ENCODE measurements around the gene NUP98.

The NUP98 gene

DNA sequence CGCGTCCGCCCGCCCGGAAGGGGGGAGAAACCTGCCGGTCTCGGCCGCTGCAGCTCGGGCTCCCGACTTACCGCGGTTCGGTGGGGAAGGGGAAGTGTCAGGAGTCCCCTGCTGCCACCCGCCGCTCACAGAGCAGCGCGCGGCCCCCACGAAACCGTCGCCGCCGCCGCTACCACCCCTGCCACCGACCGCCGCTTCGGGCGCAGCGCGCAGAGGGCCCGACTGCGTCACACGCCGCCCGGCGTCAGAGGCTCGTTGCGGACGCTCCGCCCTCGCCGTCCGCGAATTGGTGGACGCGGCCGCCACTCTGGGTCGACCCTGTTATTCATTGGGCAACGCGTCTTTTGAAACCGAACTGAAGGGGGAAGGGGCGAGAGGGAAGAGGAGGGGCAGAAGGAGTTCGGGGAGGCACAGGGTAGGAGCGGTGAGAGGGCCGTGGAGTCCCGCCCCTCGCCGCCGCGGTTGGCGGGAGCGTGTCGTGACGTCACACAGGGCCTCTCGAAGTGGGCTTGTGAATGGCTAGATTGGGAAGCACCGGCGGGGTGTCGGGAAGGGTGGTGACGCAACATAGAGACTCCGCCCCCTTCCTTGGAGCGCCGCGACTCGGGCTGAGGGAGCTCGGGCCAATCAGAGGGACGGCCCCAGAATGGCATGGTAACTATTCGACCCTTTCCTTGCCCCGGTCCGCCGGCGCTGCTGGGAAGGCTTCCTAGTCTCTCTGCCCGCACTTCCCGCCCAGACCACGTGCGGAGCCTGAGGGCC is at the start of gene NUP98:
NUP98 (minus strand) TSS at position 226 of the 762 bp plus-strand sequence. CDS start 15,437 bp downstream, outside the sequence.
- Mint-ChIP-seq H3K4me1 (peaks cover 41% of the 10 kb centered on the region), H3K27ac (peak within 1 kb of the TSS; percentile 97), H3K9me3 (no peaks in the 10 kb centered on the region), H3K36me3 (peaks cover 50% of the 10 kb centered on the region), H3K4me3 (peak within 1 kb of the TSS; percentile 90)
- peak; percentile 98 to 99 for DNase-seq (ENCODE audit: low spot score in 2 of 2)
- peak; percentile 97 for ATAC-seq

DNA sequence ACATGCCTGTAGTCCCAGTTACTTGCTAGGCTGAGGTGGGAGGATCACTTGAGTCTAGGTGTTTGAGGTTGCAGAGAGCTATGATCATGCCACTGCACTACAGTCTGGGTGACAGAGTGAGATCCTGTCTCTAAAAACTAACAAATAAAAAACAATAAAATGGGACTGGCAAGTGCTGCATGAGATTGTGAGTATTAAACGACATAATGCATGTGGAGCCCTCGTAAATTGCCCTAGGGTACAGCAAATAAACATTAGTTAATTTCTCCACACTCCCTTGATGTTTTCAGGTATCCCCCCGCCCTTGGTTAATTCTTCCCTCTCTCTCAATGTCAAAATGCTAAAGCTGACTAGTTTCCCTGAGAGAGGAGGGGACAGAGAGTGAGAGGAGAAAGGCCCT is 48.3 kb upstream of the NUP98 start:
- no peak for ATAC-seq

DNA sequence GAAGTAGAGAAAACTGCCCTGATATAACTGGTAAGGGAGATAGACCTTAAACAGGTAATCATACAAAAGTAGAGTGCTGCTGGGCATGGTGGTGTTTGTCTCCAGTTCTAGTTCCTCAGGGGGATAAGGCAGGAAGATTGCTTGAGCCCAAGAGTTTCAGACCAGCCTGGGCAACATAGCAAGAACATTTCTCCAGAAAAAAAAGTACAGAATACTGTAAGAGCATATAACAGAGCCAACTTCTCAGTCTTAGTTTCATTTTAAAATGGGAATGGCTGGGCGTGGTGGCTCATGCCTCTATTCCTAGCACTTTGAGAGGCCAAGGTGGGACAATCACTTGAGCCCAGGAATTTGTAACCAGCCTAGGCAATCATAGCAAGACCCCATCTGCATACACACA is 47.9 kb upstream of the NUP98 start:
- Mint-ChIP-seq H3K4me1 (peaks cover 7% of the 10 kb centered on the region), H3K4me3 (no peak overlapping the region), H3K36me3 (peaks cover 8% of the 10 kb centered on the region), H3K9me3 (no peaks in the 10 kb centered on the region), H3K27ac (no peak overlapping the region)
- DNase-seq (ENCODE audit: low spot score in 2 of 2) (no peak), ATAC-seq (no peak)

More for the DNA sequence above, 48.3 kb upstream of the NUP98 start:
- Mint-ChIP-seq H3K27ac (no peak overlapping the region), H3K4me3 (no peak overlapping the region), H3K9me3 (no peaks in the 10 kb centered on the region), H3K4me1 (peaks cover 7% of the 10 kb centered on the region), H3K36me3 (peaks cover 8% of the 10 kb centered on the region)
- DNase-seq (ENCODE audit: low spot score in 2 of 2) = no peak

DNA sequence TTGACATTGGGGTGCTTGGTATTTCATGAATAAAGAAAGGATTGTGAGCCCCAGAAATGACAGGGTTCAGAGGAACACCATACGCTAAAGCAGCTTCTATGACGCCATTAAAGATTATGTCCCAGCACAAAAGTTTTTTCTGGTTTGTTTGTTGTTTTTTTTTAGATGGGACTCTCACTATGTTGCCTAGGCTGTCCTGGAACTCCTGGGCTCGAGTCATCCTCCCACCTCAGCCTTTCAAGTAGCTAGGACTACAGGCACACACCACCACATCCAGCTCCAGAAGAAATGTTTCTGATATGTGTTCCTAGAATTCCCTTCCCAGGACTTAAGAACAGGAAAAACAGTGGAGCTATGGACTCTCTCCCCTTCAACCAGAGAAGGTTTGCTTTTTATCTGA is 46.0 kb upstream of the NUP98 start:
- no peaks in the 10 kb centered on the region for H3K9me3 Mint-ChIP-seq
- H3K36me3 Mint-ChIP-seq = peaks cover 21% of the 10 kb centered on the region
- peaks cover 17% of the 10 kb centered on the region for H3K4me1 Mint-ChIP-seq
- no peak overlapping the region for H3K4me3 Mint-ChIP-seq
- DNase-seq (ENCODE audit: low spot score in 2 of 2) (no peak), ATAC-seq (no peak)
- no peak overlapping the region for H3K27ac Mint-ChIP-seq

DNA sequence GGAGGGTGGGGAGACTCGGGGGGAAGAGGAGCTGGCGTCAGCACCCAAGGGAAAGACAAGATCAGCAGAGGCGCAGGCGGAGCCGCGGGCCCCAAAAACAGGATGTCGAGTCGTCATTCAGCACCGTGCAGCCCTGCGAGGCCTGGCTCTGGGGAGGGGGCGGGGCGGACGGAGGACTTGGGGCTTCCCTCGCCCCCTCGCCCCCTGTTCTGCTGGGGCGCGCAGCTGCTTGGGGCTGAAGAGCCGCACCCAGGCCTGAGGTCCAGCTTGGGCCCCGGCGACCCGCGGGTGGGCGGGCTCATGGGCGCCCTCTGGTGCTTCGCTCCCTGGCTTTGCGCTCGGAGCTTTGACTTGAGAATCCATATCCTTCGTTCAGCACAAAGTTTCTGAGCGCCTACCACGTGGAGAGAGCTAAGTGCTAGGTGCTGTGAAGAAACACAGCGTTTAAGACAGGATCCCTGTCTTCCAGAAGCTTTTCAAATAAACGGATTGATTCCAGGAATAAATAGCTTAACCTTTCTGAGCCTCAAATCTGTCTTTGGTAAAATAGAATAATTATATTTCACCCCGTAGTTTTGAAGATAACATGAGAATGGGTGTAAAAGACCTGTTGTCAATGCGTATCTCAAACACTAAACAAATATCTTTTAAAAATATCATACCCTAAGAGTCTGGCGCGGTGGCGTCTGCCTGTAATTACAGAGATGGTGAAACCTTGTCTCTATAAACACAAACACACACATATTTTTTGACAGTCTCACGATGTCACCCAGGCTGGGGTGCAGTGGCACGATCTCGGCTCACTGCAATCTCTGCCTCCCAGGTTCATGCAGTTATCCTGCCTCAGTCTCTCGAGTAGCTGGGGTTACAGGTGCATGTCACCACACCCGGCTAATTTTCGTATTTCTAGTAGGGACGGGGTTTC is 44.3 kb upstream of the NUP98 start:
- ATAC-seq = peak; percentile 56

DNA sequence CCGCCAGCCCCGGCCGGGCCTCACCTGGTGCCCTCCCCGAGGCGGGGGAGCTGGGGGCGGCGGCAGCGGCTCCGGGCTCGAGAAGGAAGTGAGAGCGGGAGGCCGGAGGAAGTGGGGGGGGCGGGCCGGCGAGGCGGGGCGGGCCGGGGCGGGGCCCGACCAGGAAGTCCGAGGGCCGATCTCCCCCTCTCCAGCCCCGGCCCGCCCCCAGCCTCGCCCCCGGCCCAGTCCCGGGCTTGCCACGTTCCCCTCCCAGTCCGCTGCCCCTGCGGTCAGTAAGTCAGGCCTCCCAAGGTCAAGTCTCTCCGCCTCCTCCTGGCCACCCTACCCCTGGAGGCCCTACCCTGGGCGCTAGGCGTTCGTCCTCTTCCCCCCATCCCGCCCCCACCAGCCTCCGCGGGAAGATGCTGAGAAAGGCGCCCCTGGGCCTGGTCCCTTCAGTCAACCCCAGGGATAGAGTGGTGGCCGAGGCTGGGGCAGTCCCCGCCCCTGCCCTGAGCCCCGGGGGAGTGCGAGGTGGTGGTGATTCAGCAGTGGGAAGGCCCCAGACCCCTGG is 43.6 kb upstream of the NUP98 start, which contains the start of gene RHOG:
RHOG (minus strand) TSS at position 90 of the 556 bp plus-strand sequence. CDS start 12,821 bp downstream, outside the sequence.
- H3K27ac Mint-ChIP-seq = peak within 1 kb of the TSS; percentile 93
- peaks cover 39% of the 10 kb centered on the region for H3K4me1 Mint-ChIP-seq
- H3K36me3 Mint-ChIP-seq = peaks cover 42% of the 10 kb centered on the region
- H3K4me3 Mint-ChIP-seq = peak within 1 kb of the TSS; percentile 82
- ATAC-seq (peak; percentile 91), DNase-seq (ENCODE audit: low spot score in 2 of 2) (no peak)
- no peaks in the 10 kb centered on the region for H3K9me3 Mint-ChIP-seq

More for the DNA sequence above, 44.3 kb upstream of the NUP98 start:
- Mint-ChIP-seq H3K4me3 (peak overlapping the region; percentile 82), H3K36me3 (peaks cover 35% of the 10 kb centered on the region), H3K9me3 (no peaks in the 10 kb centered on the region), H3K4me1 (peaks cover 32% of the 10 kb centered on the region), H3K27ac (peak overlapping the region; percentile 93)
- peak; percentile 79 to 95 for DNase-seq (ENCODE audit: low spot score in 2 of 2)

DNA sequence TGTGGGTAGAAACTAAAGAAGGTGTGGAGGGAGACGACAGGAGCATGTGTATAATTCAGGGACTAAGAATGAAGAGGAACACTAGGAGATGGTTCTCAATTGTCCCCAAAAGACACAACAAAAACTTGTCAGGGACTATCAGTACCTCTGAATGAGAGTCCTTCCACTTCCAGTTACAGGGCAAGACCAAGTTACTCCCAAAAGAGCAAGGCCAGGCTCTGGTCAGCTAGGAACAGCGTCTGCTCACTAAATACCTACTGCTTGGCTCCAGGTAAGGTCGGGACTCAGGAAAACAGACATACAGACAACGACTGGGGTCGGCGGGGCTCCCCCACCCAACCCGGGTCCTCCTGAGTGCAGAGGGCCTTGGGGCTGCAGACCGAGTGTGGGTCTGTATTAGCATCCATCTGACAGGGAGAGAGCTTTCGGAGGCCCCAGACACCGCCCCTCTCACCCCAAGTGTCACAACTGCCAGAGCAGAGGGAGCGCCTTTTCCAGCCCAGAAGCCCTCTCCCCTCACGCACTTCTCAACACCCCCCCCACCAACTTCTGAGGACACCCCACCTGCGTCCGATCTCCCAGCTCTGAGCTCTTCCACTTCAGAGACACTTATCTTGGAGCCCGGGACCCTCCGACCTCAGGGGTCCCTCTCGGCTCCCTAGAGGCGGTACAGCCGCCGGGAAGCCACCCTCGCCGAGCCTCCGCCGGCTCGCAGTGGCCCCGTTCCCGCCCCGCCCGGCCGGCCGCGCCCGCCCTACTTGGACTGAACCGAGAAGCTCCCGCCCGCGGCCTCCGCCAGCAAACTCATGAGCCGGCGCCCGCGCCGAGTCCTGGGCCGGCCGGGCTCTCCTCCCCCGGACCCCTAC is 42.9 kb upstream of the NUP98 start:
- H3K4me1 Mint-ChIP-seq = peaks cover 46% of the 10 kb centered on the region
- H3K36me3 Mint-ChIP-seq = peaks cover 49% of the 10 kb centered on the region
- no peak for ATAC-seq
- peak overlapping the region; percentile 93 for H3K27ac Mint-ChIP-seq
- H3K9me3 Mint-ChIP-seq = no peaks in the 10 kb centered on the region
- H3K4me3 Mint-ChIP-seq = peak overlapping the region; percentile 82
- DNase-seq (ENCODE audit: low spot score in 2 of 2) = peak in 1 of 2 donors; percentile 69

DNA sequence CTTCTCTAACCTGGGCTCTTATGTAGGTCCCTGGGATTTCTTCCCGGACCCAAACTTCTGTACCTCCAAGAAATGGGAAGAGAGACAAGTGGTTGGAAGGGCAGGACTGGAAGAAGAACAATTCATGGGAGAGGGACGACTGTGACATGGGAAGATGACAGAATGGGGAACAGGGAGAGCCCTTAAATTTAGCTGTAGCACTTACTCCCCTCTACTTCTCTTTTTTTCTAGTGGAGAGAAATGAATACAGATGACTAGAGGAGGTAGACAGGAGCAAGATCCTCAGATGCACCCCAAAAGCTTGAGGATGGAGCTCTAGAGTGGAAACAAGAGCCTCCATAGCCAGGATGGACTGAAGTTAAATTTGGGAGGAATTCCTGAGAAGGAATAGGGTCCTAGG is 41.1 kb upstream of the NUP98 start:
- Mint-ChIP-seq H3K27ac (peak overlapping the region; percentile 93), H3K36me3 (peaks cover 66% of the 10 kb centered on the region), H3K4me1 (peaks cover 63% of the 10 kb centered on the region), H3K4me3 (peak overlapping the region; percentile 82), H3K9me3 (no peaks in the 10 kb centered on the region)
- DNase-seq (ENCODE audit: low spot score in 2 of 2) (no peak), ATAC-seq (no peak)

DNA sequence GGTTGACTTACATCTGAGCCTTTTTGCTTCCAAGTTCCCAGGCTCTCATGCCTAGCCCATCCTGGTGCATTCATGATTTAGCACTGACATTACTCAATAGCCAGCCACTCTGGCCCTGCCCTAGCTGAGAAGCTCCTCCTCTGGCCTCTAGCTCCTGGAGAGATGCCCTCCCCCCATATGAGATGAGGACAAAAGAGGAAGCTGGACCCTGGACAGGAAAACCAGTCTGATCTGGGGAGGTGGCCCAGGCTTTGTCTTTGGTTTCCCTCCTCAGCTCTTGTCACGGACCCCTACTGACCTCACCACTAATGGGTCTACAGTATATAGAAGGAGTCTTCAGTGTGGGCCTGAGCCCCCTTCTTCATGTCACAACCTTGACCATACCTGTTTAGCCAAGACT is 40.4 kb upstream of the NUP98 start:
- peak overlapping the region; percentile 93 for H3K27ac Mint-ChIP-seq
- DNase-seq (ENCODE audit: low spot score in 2 of 2) = no peak
- H3K36me3 Mint-ChIP-seq = peaks cover 73% of the 10 kb centered on the region
- H3K4me1 Mint-ChIP-seq = peaks cover 70% of the 10 kb centered on the region
- H3K9me3 Mint-ChIP-seq = no peaks in the 10 kb centered on the region
- no peak for ATAC-seq
- peak overlapping the region; percentile 82 for H3K4me3 Mint-ChIP-seq

DNA sequence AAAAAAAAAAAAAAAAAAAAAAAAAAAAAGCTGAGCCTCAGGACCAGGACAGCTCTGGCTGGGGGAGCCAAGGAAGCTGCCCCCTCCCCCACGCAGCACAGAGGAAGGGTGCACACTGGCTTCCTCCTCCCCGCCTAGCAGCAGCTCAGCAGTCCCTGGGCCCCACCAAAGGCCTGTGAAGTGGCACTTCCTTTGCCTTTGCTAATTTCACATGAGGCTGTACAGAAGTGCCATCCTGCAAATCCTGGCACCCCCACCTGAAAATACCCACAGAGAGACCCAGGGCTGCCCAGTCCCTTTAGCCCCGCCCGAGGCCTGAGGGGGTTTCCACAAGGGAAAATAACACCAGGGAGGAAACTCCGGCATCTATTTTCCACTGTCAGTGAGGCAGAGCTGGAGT is 39.5 kb upstream of the NUP98 start:
- ATAC-seq (no peak), DNase-seq (ENCODE audit: low spot score in 2 of 2) (peak in 1 of 2 donors; percentile 66)
- Mint-ChIP-seq H3K9me3 (no peaks in the 10 kb centered on the region), H3K4me1 (peaks cover 79% of the 10 kb centered on the region), H3K27ac (peak overlapping the region; percentile 93), H3K4me3 (peak overlapping the region; percentile 82), H3K36me3 (peaks cover 81% of the 10 kb centered on the region)

DNA sequence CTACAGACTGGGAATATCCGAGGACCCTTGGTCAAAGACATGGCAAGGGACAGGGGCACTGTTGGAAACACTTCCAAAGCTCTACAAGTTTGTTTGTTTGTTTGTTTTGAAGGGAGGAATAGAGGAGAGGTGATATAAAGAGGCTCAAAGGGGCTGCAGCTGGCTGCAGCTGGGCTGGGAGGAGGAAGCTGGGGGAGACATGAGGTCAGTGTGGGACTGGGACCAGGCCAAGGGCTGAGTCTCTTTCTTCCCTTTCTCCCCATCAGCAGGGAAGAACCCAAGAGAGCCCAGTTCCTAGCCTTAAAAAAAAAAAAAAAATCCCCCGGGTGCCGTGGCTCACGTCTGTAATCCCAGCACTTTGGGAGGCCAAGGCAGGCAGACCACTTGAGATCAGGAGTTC is 38.4 kb upstream of the NUP98 start:
- Mint-ChIP-seq H3K4me1 (peaks cover 91% of the 10 kb centered on the region), H3K27ac (peak overlapping the region; percentile 93), H3K9me3 (no peaks in the 10 kb centered on the region), H3K4me3 (peak overlapping the region; percentile 82), H3K36me3 (peaks cover 85% of the 10 kb centered on the region)
- ATAC-seq (no peak), DNase-seq (ENCODE audit: low spot score in 2 of 2) (no peak)

DNA sequence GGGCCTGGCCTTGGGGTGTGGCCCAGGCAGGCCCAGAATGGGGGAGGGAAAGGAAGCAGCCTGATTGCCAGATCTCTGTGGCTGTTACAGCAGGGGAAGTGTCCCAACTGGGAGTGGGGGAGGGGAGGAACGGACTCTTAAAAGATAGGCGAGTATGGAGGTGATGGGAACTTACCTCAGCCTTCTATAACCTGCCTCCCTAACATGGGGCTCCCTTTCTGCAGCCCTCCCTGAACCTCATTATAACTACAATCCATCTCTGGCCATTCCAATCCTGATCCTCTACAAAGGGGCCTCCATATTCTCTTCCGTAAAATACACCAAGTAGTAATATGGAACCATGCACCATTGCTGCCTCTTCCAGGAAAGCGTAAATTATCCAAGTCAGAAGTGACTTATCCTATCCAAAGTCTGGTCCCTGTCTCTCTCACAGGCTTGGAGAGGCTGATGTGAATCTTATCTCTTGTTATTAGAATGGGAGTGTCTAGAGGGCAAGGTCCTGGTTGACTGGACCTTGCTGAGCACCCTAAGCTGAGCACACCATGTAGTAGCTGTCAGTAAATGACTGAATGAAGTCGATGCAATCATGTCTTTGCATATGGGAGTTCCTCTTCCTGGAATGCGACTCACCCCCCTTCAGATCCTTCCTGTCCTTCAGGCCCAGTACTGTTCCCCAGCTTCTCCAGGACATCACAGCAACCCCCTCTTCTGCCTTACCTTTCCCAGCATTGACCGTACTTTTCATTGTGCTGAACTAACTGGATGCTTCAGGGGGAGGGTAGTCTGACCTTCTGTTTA is 37.5 kb upstream of the NUP98 start:
- DNase-seq (ENCODE audit: low spot score in 2 of 2) (no peak), ATAC-seq (no peak)
- Mint-ChIP-seq H3K9me3 (no peaks in the 10 kb centered on the region), H3K36me3 (peaks cover 94% of the 10 kb centered on the region), H3K4me1 (peaks cover 96% of the 10 kb centered on the region), H3K4me3 (peak overlapping the region; percentile 82), H3K27ac (peak overlapping the region; percentile 93)

DNA sequence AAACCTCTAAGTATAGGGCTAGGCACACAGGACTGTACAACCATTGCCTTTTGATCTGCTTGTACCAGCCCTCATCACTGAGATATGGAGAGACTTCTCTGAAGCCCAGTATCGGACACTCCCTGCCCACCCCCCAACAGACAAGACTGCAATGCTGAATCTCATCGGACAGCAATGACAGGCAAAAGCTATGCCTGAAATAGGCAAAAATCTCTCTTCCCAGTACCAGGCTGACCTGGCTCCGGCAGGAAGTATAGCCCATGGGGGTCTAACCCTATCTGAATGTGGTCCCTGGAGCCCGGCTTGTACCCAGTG is 37.0 kb upstream of the NUP98 start:
- peaks cover 96% of the 10 kb centered on the region for H3K36me3 Mint-ChIP-seq
- ATAC-seq = no peak

DNA sequence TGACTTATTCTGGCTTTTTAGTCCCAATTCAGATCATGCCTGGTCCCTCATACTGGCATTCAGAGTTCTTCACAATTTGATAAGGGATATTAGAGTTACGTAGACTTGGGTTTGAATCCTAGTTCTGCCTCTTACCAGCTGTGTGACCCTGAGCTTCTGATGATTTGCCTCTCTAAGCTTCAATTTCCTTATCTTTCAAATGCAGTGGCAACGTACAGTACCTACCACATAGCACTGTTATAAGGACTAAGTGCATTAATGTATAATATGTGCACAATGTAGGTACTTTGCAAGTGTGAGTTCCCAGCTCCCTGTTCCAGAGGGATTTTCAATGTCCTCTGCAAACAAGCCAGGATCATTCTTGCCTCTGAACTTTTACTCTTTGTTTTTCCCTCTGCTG is 36.1 kb upstream of the NUP98 start:
- ATAC-seq (no peak), DNase-seq (ENCODE audit: low spot score in 2 of 2) (no peak)
- peak overlapping the region; percentile 93 for H3K27ac Mint-ChIP-seq
- H3K9me3 Mint-ChIP-seq = no peaks in the 10 kb centered on the region
- peaks cover 81% of the 10 kb centered on the region for H3K4me1 Mint-ChIP-seq
- H3K4me3 Mint-ChIP-seq = peak overlapping the region; percentile 82
- H3K36me3 Mint-ChIP-seq = peaks cover 96% of the 10 kb centered on the region

More for the DNA sequence above, 37.0 kb upstream of the NUP98 start:
- H3K4me1 Mint-ChIP-seq = peaks cover 90% of the 10 kb centered on the region
- no peak for DNase-seq (ENCODE audit: low spot score in 2 of 2)
- peak overlapping the region; percentile 93 for H3K27ac Mint-ChIP-seq
- H3K9me3 Mint-ChIP-seq = no peaks in the 10 kb centered on the region
- peak overlapping the region; percentile 82 for H3K4me3 Mint-ChIP-seq
